NAMALWA (cell line): ENCODE results near the gene KLF18.
"Not testable (repeated sequence)": the region's sequence is repeated elsewhere in the genome, so short reads cannot be mapped to it uniquely, and the experiment has no call there.

ENCODE experiments used
- DNase-seq: peaks from one replicate; pipeline ENCODE4 v3.0.0-alpha.2; 2015; ENCODE audit warnings: low spot score

Gene KLF18

DNA sequence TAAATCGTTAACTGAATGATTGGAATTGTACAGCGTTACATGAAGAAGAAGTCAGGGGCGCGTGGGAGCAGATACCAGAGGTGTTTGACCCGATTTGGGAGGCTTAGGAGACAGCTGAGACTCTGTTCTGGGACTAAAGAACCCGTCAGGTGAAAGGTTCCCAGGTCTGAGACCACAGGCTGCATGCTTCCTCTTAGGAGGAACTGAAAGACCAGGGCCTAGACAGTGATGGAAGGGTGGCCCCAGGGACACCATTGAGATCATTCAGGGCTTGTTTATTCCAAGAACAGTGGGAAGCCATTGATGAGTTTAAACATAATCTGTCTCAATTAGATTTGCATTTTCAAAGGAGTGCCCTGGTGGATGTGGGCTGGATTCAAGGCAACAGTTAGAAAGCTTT lies 21.9 kb downstream of the KLF18 start:
- DNase-seq, result no peak

DNA sequence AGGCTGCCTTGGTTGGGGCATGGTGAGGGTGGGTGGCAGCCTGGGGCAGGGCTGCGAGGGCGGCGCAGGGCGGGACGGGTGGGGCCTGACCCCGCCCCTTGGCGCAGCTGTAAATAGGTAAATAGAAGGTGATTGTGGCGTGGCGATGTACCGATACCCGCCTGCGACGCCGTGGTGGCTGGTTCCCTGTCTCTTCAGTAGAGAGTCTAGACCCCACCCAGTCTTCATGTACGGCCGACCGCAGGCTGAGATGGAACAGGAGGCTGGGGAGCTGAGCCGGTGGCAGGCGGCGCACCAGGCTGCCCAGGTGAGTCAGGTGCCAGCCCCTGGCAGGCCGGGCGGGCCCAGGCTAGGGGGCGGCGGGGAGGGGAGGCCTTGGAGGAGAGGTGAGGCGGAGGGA lies 22.7 kb downstream of the KLF18 start, which contains the start of gene KLF17:
KLF17 (plus strand) TSS at position 140 of the 400 bp plus-strand sequence; CDS start at position 227, 87 bp downstream.
- no peak for DNase-seq

DNA sequence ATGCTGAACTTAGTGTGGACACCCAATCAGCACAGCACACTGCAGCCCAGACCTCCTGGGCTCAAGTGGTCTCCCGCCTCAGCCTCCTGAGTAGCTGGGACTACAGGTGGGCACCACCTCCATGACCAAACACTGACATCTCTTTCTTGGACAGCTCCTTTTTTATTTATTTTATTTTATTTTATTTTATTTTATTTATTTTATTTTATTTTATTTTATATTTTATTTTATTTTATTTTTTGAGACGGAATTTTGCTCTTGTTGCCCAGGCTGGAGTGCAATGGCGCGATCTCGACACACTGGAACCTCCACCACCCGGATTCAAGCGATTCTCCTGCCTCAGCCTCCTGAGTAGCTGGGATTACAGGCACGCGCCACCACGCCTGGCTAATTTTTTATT lies 24.2 kb downstream of the KLF18 start:
- DNase-seq, result not testable (repeated sequence)

DNA sequence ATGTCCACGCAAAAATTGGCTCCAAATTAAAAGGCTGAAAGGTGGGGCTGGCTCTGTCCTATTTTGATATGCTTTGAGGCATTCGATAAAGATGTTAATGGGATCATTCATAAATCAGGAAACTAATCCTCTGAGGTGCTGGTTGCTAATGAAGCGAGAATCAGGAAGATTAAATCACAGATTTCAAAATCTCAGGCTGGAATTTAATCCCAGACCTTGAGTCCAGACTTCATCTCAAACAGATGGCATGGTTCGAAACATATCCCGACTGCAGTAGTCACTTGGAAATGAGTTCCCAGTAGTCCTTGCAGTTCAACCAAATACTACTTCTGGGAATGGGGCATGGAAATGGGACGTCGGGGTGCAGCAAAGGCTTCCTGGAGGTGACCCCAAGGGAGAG lies 27.3 kb downstream of the KLF18 start:
- DNase-seq, result no peak

DNA sequence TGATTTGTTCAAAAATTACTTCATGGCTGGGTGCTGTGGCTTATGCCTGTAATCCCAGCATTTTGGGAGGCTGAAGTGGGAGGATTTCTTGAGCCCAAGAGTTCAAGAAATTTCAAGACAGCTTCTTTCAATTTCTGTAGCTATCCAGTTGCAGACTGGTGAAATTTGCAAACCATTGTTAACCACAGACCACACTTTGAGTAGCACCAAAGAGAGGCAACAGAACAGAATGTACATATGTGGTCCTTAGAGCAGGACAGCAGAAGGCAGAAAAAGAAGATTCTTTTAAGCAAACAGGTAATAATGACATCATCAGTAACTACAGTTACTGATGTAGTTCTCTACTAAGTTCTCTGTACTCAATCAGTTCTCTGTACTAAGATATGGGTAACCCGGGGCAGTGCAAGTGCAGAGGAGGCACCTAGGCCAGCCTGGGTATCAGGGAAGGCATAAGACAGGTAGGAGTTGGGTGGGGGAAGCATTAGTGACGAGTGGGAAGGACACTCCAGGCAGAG lies 28.3 kb downstream of the KLF18 start:
- DNase-seq, result no peak

DNA sequence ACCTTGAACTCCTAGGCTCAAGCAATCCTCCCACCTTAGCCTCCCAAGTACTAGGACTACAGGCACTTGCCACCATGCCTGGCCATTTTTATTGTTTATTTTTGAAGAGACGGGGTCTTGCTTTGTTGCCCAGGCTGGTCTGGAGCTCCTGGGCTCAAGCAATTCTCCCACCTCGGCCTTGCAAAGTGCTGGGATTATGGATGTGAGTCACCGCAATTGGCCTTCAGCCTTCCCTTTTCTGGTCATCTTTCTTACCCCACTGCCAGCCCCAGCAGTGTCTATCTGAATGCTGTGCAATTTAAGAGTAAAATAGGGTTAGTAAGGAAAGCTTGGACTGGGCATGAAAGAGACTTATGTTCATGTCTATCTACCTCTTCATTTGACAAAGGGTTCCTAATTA lies 28.9 kb downstream of the KLF18 start:
- DNase-seq, result no peak

DNA sequence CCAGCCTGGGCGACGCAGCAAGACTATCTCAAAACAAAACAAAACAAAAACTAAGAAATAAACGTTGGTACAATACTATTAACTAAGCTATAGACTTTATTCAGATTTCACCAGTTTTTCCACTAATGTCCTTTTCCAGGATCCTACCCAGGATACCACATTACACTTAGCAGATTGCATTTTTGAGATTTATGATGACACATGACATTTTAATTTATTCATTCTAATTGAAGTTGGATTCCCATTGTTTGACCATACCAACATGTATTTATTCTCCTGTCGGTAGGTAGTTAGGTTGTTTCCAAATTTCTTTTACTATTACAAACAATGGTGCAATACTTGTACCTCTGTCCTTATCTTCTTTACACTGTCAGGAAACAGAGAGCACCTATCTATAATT lies 29.6 kb downstream of the KLF18 start:
- DNase-seq, result no peak

DNA sequence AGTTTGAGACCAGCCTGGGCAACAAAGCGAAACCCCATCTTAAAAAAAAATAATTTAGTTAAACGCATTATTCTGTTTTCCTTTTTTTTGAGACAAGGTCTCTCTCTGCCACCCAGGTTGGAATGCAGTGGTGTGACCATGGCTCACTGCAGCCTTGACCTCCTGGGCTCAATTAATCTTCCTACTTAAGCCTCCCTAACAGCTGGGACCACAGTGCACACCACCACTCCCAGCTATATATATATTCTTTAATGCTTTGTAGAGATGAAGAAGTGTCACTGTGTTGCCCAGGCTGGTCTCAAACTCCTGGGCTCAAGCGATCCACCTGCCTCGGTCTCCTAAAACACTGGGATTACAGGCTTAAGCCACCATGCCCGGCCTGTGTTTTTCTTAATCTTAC lies 30.5 kb downstream of the KLF18 start:
- no peak for DNase-seq

DNA sequence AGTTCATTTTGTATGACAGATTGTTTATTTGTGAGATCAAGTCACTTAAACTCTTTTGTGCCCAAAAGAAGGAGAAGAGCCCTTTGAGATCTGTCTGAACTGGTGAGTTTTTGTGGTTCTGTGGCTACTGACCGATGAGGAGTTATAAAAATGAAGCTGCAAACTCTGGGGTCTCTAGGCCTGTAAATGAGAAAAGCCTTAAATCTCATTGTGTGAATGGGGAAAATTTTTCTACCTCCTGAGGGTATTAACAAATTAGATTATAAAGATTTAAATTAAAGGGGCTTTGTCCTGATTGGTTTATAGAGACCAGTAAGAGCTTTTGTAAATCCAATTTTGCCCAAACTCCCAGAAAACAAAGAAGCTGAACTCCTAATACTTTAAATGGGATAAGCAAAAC lies 32.5 kb downstream of the KLF18 start:
- no peak for DNase-seq

DNA sequence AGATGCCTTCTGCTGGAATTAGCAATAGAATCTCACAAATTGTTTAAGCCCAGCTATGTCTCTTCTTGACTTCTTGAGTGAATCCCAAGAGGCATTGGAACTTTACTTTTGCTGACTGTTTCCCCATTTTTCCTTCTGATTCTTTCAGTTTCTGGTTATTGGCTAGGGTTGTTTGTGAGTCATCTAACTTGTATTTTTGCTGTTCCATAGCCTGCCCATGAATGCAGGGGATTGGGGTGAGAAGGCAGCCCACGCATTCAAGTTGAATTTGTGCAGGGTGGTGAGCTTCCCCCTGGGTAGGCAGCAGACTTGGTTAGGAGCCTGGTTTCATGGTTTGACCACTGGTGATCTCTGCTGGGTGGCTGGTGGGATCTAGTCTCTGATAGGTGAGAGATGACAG lies 33.2 kb downstream of the KLF18 start:
- no peak for DNase-seq

DNA sequence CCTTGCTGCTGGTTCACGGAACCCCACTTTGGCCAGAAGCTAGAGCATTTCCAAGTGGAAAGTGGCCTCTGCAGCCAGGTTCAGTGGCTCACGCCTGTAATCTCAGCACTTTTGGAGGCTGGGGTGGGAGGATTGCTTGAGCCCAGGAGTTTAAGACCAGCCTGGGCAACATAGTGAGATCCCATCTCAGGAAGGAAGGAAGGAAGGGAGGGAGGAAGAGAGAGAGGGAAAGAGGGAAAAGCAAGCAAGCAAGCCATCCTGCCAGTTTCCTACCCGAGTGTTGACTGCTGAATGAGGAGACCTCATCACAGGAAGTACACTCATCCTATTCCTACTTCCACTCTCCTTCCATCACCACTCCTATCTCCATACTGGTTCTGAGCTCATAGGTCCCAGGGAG lies 35.6 kb downstream of the KLF18 start:
- no peak for DNase-seq

DNA sequence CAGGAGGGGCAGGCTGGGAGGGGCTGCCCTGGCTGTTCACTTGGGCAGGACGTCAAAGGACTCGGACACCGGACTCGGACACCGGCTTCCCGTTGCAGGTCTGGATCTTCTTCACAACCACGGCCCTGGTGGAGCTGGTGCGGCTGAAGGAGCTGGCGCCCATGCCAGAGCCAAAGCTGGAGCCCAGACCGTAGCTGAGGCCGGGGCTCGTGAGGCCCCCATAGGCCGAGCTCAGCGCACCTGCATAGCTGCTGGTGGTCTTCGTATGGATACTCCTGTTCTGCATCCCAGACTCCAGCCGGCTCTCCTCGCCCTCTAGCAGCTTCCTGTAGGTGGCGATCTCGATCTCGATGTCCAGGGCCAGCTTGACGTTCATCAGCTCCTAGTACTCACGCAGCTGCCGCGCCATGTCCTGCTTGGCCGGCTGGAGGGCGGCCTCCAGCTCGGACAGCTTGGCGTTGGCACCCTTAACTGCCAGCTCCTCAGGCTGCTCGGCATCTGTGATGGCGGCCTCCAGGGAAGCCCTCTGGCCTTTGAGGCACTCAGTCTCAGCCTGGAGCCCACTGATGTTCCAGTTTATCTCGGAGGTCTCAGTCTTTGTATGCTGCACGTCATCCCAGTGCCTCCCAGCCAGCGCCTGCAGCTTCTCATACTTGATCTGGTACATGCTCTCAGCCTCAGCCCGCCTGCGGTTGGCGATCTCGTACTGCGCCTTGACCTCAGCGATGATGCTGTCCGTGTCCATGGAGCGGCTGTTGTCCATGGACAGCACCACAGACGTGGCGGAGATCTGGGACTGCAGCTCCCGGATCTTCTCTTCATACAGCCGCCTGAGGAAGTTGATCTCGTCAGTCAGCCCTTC lies 37.9 kb downstream of the KLF18 start:
- no peak for DNase-seq

DNA sequence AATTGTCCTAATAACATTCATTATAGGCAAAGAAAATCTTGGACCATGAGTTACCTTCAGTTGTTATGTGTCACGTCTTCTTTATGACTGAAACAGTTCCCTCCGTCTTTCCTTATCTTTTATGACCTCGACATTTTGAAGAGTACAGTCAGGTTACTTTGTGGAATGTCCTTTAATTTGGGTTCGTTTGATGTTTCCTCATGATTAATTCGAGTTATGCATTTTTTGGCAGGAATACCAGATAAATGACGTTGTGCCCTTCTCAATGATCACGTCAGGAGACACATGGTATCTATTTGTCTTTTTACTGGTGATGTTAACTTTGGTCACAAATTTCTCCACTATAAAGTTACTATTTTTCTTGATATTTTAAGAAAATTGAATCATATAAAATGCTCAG lies 40.1 kb downstream of the KLF18 start:
- DNase-seq, result no peak

DNA sequence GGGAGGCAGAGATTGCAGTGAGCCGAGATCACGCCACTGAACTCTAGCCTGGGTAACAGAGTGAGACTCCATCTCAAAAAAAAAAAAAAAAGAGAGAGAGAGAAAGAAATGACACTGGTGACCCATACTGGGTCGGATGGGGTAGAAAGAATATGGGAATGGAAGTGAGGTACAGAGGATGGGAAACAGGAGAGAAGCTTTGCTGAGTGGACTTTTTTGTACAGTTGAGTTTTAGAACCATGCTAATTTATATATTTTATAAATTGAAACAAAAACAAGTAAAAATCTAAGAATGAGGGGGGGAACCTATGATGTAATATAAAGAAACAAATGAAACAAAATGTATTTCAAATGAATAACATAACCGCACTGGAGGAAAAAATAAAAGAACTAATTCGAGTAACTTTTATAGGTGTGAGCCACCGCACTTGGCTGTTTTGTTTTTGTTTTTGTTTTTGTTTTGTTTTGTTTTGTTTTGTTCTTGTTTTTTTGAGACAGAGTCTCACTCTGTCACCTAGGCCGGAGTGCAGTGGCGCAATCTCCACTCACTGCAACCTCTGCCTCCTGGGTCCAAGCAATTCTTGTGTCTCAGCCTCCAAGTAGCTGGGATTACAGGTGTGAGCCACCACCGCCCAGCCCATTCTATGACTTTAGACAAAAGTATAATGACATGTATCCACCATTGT lies 41.1 kb downstream of the KLF18 start:
- no peak for DNase-seq

DNA sequence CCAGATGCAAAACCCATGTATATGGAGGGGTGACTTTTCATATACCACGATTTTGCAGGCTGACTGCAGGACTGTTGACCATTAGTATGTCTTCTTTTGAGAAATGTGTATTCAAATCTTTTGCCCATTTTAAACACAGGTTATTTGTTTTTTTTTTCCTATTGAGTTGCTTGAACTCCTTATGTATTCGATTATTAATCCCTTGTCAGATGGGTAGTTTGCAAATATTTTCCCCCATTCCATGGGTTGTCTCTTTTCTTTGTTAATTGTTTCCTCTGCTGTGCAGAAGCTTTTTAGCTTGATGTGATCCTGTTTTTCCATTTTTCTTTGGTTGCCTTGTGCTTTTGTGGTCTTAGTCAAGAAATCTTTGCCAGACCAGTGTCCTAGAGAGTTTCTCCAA lies 47.4 kb downstream of the KLF18 start:
- DNase-seq, result no peak

DNA sequence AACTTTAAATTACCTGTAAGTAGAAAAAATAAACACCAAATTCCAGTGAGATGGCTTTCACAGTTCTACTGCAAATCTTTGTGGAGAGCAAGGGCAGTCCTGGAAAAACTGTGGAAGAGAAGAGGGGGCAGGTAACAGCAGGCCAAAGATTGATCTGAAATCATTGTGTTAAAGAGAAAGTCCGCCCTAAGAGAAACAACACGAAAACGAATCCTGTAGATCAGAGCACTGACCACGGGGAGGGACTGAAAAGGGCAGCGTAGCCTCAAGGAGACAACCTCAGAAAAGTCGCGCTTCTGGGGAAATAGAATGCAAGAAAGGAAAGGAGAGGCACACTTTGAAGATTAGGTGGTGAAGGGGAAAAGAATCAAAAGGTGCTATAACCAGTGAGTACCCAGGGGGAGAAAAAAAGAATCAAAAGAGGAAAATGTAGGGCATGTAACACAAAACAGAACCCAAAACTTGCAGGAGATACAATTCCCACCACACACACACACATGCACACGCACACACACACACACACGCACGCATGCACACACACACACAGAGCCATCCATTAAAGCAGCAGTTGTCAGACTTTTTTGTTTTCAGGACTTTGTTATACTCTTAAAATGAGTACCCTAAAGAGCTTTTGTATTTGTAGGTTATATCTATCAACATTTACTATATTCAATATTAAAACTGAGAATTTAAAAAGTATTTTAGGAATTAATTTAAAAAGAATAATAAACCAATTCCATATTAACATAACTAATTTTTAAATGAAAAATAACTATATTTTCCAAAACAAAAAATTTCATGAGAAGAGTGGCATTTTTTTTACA lies 50.8 kb downstream of the KLF18 start:
- DNase-seq, result no peak

DNA sequence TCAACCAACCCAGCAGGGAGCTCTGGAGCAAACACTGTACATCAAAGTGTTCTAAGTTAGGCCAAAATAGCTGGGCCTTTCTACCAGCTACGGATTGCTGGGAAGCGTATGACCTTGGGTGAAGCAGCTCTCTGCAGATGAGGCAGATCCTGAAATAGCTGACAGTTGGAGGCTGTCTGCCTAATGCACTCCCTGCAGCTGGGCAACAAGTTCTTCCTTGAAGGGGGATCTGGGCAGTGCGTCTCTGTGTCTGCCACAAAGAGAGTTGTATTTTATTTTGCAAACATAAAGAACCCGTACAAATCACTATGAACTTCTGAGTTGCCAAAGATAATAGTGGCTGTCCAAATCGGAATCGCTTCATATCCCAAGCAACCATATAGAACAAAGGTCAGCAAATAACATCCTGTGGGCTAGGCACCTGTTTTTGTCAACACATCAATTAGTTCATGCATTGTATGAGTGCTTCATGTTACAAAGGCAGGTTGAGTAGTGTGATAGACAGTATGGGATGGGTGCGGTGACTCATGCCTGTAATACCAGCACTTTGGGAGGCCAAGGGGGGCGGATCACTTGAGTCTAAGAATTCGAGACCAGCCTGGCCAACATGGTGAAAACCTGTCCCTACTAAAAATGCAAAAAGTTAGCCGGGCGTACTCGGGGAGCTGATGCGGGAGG lies 51.9 kb downstream of the KLF18 start:
- DNase-seq, result no peak
